A673 (cell line): Measurements from ENCODE around the gene DLK1. TPM values are rescaled to one million over a fixed set of nuclear protein-coding genes. Genes with fewer than 3 reads are reported as not detected.

ENCODE experiments used
- Bru-seq: library from RNA; stranded (reverse); fragments of 400-500 nt; gene quantifications from one replicate; lab custom pipeline; 2021; lab: Mats Ljungman, UMichigan
- BruChase-seq, 2 experiments: library from RNA; stranded (reverse); fragments of 400-500 nt; gene quantifications; one replicate each; lab custom pipeline; 2021; lab: Mats Ljungman, UMichigan
- BruUV-seq: library from RNA; stranded (reverse); fragments of 400-500 nt; replicated peaks from 2 replicates; lab custom pipeline; 2021; lab: Mats Ljungman, UMichigan
- CTCF ChIA-PET: fragments of 300-600 bp; sonication (Branson Sonifier 250); formaldehyde crosslinking; loops from one replicate; lab custom pipeline; 2022; ENCODE audit warnings: antibody characterized with exemption; lab: Charles Lee
- POLR2A ChIA-PET: fragments of 300-600 bp; sonication (Branson Sonifier 250); formaldehyde crosslinking; loops from one replicate; lab custom pipeline; 2022; ENCODE audit warnings: antibody characterized with exemption; ENCODE audit not compliant: low non-redundant PET; lab: Charles Lee
- DNase-seq: peaks from one replicate; pipeline ENCODE4 v3.0.0-alpha.2; 2015; ENCODE audit warnings: low spot score
- H3K27ac ChIP-seq: fragments of 200-600 bp; sonication (generic); 2 replicates; pipeline ENCODE4 v1.5.1; 2016; ENCODE audit warnings: mixed run types, low read depth, mild to moderate bottlenecking, mixed read lengths, antibody characterized with exemption, low read length; ENCODE audit not compliant: poor library complexity, severe bottlenecking
- H3K27me3 ChIP-seq: fragments of 200-600 bp; sonication (generic); replicated peaks from 2 replicates; pipeline ENCODE4 v1.6.1; 2017; ENCODE audit warnings: mixed run types, low read depth, mild to moderate bottlenecking, mixed read lengths, antibody characterized with exemption, low read length; ENCODE audit not compliant: insufficient read depth, poor library complexity
- H3K36me3 ChIP-seq: fragments of 200-600 bp; sonication (generic); 2 replicates; pipeline ENCODE4 v1.6.1; 2016; ENCODE audit warnings: mixed run types, mild to moderate bottlenecking, mixed read lengths, antibody characterized with exemption, low read length; ENCODE audit not compliant: insufficient read depth, poor library complexity, severe bottlenecking
- H3K4me1 ChIP-seq: fragments of 200-600 bp; sonication (generic); 2 replicates; pipeline ENCODE4 v1.6.1; 2017; ENCODE audit warnings: mixed run types, mild to moderate bottlenecking, mixed read lengths, antibody characterized with exemption, low read length; ENCODE audit not compliant: insufficient read depth, poor library complexity, severe bottlenecking
- H3K4me3 ChIP-seq: fragments of 200-600 bp; sonication (generic); 2 replicates; pipeline ENCODE4 v1.5.1; 2016; ENCODE audit warnings: low read depth, mixed run types, mild to moderate bottlenecking, mixed read lengths, low read length; ENCODE audit not compliant: poor library complexity, severe bottlenecking
- H3K9me3 ChIP-seq: fragments of 200-600 bp; sonication (generic); 2 replicates; pipeline ENCODE4 v1.6.1; 2016; ENCODE audit warnings: mixed run types, low read depth, mild to moderate bottlenecking, mixed read lengths, antibody characterized with exemption, low read length; ENCODE audit not compliant: poor library complexity, severe bottlenecking
- EZH2 ChIP-seq: fragments of 200-600 bp; sonication (generic); IDR thresholded peaks from 2 replicates; pipeline ENCODE4 v1.6.1; 2017; ENCODE audit warnings: borderline replicate concordance, low read depth, mild to moderate bottlenecking, mixed read lengths, antibody characterized with exemption, low read length; ENCODE audit not compliant: poor library complexity, severe bottlenecking
- intact Hi-C: fragments of 100-400 bp; cut with micrococcal nuclease; formaldehyde crosslinking; loops from one replicate; pipeline ENCODE4 v1.10.0; 2022; ENCODE audit not compliant: unreplicated experiment
- long read RNA-seq: library from polyadenylated mRNA; stranded (forward); transcript quantifications from one replicate; pipeline ENCODE4 v2.0.0, GENCODE V29; 2022
- total RNA-seq: library from RNA; stranded (reverse); gene quantifications from 2 replicates; pipeline ENCODE4 v1.2.3, GENCODE V29; 2021
- TF ChIP-seq, protein P1 (sequence below): fragments of 300-800, 200-600 bp; sonication (generic); conservative IDR thresholded peaks from 2 replicates; pipeline ENCODE4 v1.5.1; 2017; ENCODE audit warnings: low read depth, mild to moderate bottlenecking, antibody characterized with exemption, low read length, moderate library complexity, mixed read lengths

Gene DLK1
- not detected in 2 replicates for total RNA-seq
- Bru-seq, nascent RNA: not detected
- BruChase-seq, experiment 1, labeled RNA remaining after a 2-hour chase: not detected
- BruChase-seq, experiment 2, labeled RNA remaining after a 6-hour chase: not detected
- long read RNA-seq: 0 reads

DNA sequence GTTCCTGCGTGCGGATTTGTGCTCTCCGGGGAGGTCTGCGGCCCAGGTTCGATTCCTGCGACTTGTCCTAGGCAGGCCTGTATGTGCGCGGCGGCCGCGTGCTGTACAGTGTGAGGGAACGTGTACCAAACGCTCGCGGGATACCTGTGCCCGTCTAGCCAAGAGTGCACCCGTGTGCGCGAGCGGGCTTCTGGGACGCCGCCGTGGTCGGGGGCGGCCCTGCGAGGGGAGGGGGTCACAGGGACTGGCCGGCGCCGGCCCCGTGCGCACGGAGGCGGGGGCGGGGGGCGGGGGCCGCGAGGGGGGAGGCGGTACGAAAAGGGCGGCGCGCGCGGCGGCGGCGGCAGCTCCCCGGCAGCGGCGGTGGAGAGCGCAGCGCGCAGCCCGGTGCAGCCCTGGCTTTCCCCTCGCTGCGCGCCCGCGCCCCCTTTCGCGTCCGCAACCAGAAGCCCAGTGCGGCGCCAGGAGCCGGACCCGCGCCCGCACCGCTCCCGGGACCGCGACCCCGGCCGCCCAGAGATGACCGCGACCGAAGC, at the start of gene DLK1:
Gene DLK1, plus strand, starts transcription at position 343 of the 536 bp plus-strand sequence. Its CDS starts 177 bp downstream, at position 520.
- no peak for TF ChIP-seq EZH2
- TF ChIP-seq, protein P1, sequence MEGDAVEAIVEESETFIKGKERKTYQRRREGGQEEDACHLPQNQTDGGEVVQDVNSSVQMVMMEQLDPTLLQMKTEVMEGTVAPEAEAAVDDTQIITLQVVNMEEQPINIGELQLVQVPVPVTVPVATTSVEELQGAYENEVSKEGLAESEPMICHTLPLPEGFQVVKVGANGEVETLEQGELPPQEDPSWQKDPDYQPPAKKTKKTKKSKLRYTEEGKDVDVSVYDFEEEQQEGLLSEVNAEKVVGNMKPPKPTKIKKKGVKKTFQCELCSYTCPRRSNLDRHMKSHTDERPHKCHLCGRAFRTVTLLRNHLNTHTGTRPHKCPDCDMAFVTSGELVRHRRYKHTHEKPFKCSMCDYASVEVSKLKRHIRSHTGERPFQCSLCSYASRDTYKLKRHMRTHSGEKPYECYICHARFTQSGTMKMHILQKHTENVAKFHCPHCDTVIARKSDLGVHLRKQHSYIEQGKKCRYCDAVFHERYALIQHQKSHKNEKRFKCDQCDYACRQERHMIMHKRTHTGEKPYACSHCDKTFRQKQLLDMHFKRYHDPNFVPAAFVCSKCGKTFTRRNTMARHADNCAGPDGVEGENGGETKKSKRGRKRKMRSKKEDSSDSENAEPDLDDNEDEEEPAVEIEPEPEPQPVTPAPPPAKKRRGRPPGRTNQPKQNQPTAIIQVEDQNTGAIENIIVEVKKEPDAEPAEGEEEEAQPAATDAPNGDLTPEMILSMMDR: no peak
- DNase-seq: no peak
- ChIA-PET CTCF (no interaction called here), POLR2A (no interaction called here)
- Histone ChIP-seq H3K9me3 (no peaks in the 10 kb centered on the region), H3K27ac (no peak within 1 kb of the TSS), H3K27me3 (peaks cover 52% of the 10 kb centered on the region), H3K4me1 (no peaks in the 10 kb centered on the region), H3K4me3 (no peak within 1 kb of the TSS), H3K36me3 (no peaks in the 10 kb centered on the region)
- intact Hi-C loops: no loop called here
- BruUV-seq: no TSS peak

DNA sequence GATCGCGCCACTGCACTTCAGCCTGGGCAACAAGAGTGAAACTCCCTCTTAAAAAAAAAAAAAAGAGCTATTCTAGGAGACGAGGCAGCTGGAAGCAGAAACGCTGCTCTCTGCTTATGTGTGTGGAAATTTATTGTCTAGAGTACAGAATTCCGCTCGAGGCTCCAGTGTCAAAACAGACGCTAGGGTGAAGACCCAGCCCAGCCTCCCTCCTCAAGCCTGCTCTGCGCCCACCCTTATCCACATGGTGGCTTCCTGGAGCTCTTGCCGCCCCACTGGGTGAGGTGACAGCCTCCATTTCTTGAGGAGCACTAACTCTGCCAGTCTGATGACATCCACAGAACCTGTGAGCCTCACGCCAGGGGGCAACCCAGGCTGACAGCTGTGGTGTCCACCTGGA, 49.5 kb upstream of the DLK1 start:
- H3K36me3 ChIP-seq: no peaks in the 10 kb centered on the region
- no peaks in the 10 kb centered on the region for H3K9me3 ChIP-seq
- no peaks in the 10 kb centered on the region for H3K27me3 ChIP-seq
- H3K4me3 ChIP-seq: no peak overlapping the region
- peaks cover 14% of the 10 kb centered on the region for H3K4me1 ChIP-seq
- DNase-seq: no peak
- intact Hi-C loops: no loop called here
- peak overlapping the region; percentile 63 for H3K27ac ChIP-seq
- no TSS peak for BruUV-seq
- ChIA-PET CTCF (interaction anchor here (0.6 kb wide), 1 partner anchor 103 kb away, joined by 3 read pairs; no protein-coding TSS in a partner anchor), POLR2A (no interaction called here)
- TF ChIP-seq, protein P1: no peak
- no peak for TF ChIP-seq EZH2

DNA sequence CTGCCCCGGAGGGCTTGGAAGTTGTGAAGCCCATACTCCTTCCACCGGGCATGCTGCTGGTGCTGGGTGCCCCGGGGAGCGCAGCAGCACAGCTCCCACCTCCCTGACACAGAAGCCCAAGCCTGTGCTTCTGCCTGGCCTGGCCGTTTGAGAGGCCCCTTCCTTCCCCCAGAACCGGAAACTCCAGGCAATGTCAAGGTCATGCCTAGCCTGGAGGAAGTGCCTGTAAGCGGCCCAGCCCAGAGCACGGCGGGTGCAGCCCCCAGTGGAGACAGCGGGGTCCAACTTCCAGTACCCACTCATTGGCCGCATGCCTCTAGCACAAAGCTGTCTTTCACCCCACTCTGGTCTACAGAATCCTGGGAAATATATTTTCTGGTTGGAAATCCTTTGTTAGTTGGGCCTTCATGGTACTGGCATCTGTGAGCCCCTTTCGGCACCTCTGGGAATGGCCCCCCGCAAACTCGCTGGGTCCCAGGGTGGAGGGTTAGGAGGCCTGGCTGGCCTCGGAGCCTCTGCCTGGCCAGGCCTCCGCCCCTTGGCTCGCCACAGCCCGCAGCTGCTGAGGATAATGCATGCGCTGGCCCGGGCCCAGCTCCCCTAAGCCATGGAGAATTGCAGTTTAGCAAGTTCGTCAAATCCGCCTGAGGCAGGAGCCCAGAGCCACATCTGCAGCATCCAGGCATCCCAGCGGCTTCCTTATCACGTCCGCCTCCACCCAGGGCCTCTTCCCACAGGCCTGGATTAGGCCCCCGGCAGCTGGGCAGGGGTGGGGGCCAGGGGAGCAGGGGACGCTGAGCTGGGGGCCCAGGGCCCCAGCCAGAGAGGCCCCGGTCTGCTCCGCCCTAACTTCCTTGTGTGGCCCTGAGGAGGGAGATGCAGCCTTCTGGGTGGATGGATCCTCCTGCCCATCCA, 48.9 kb upstream of the DLK1 start:
- BruUV-seq: no TSS peak
- Histone ChIP-seq H3K27ac (peak overlapping the region; percentile 63), H3K27me3 (no peaks in the 10 kb centered on the region), H3K4me3 (no peak overlapping the region), H3K4me1 (peaks cover 14% of the 10 kb centered on the region), H3K36me3 (no peaks in the 10 kb centered on the region), H3K9me3 (no peaks in the 10 kb centered on the region)
- ChIA-PET CTCF (interaction anchor here (0.6 kb wide), 1 partner anchor 102 kb away, joined by 3 read pairs; no protein-coding TSS in a partner anchor), POLR2A (no interaction called here)
- intact Hi-C loops: no loop called here
- no peak for TF ChIP-seq EZH2
- TF ChIP-seq, protein P1: no peak
- DNase-seq: peak; percentile 70
